GM21529 (cell line): Measurements from ENCODE around the gene ASPRV1.

Experiments
- ATAC-seq: cut with Tn5 transposase; IDR thresholded peaks from one replicate; pipeline ENCODE4 v1.9.1; 2021; ENCODE audit not compliant: unreplicated experiment

ASPRV1 gene

GRCh38 chr2:69943843-69944525 is 17.4 kb downstream of the ASPRV1 start:
- ATAC-seq: no peak

GRCh38 chr2:69943000-69943842 is 18.2 kb downstream of the ASPRV1 start:
- no peak for ATAC-seq

- ATAC-seq: no peak
These were observed 20.7 kb downstream of the ASPRV1 start for GRCh38 chr2:69940691-69941090.

GRCh38 chr2:69939722-69940121 is 21.7 kb downstream of the ASPRV1 start:
- ATAC-seq: no peak

- no peak for ATAC-seq
These were observed 23.5 kb downstream of the ASPRV1 start for GRCh38 chr2:69937968-69938367.

- ATAC-seq: no peak
These were observed 24.5 kb downstream of the ASPRV1 start for GRCh38 chr2:69936906-69937305.

- ATAC-seq: no peak
These were observed 26.4 kb downstream of the ASPRV1 start for GRCh38 chr2:69935011-69935410.

GRCh38 chr2:69934614-69934908 is 26.9 kb downstream of the ASPRV1 start:
- no peak for ATAC-seq

- ATAC-seq: no peak
These were observed 27.4 kb downstream of the ASPRV1 start for GRCh38 chr2:69933839-69934613.

GRCh38 chr2:69933254-69933828 is 28.1 kb downstream of the ASPRV1 start:
- no peak for ATAC-seq

- no peak for ATAC-seq
These were observed 28.9 kb downstream of the ASPRV1 start for GRCh38 chr2:69932596-69932922.

- no peak for ATAC-seq
These were observed 29.4 kb downstream of the ASPRV1 start for GRCh38 chr2:69931832-69932595.

GRCh38 chr2:69926849-69927515 is 34.4 kb downstream of the ASPRV1 start:
- ATAC-seq: no peak

GRCh38 chr2:69923116-69923515 is 38.3 kb downstream of the ASPRV1 start:
- no peak for ATAC-seq

GRCh38 chr2:69918401-69918800 is 43.0 kb downstream of the ASPRV1 start:
- no peak for ATAC-seq

GRCh38 chr2:69917852-69918251 is 43.6 kb downstream of the ASPRV1 start:
- no peak for ATAC-seq

- ATAC-seq: no peak
These were observed 45.3 kb downstream of the ASPRV1 start for GRCh38 chr2:69916106-69916505.

GRCh38 chr2:69914950-69915945 is 46.2 kb downstream of the ASPRV1 start, which contains the start of gene MXD1:
Gene MXD1, plus strand, starts transcription at chr2:69915109. Its CDS starts 222 bp downstream, at chr2:69915331.
- ATAC-seq: no peak
